CD14-positive monocyte (primary cell): Measurements from ENCODE around the gene IMMP2L. TPM values are rescaled to one million over a fixed set of nuclear protein-coding genes. Genes with fewer than 3 reads are reported as not detected.

Experiments used
- DNase-seq, 3 donors: peaks; one replicate each; pipeline ENCODE4 v3.0.0-alpha.2; 2011 to 2022
- H2AFZ ChIP-seq: 2 replicates; pipeline ENCODE4 v1.6.0; 2012; ENCODE audit warnings: mild to moderate bottlenecking, low read depth, low read length, inconsistent platforms; ENCODE audit not compliant: insufficient read depth, poor library complexity, severe bottlenecking
- H3K27ac ChIP-seq, 2 donors: 1 replicate in 1 of 2; 2 replicates in 1 of 2; pipeline ENCODE4 v1.5.1; 2012 to 2013; ENCODE audit warnings: low read length in 2 of 2, control low read depth in 1 of 2, inconsistent platforms in 1 of 2, low read depth in 1 of 2, mild to moderate bottlenecking in 1 of 2
- H3K27me3 ChIP-seq, 2 donors: one replicate each; pipeline versions ENCODE4 v1.6.0 to v1.6.1; 2011 to 2013; ENCODE audit warnings: low read length in 2 of 2; ENCODE audit not compliant: control insufficient read depth in 2 of 2, insufficient read depth in 2 of 2
- H3K36me3 ChIP-seq, 2 donors: replicated peaks in 1 of 2; 1 replicate in 1 of 2; 2 replicates in 1 of 2; pipeline versions ENCODE4 v1.5.1 to v1.6.1; 2012 to 2013; ENCODE audit warnings: low read length in 2 of 2, control low read depth in 1 of 2, inconsistent platforms in 1 of 2, mild to moderate bottlenecking in 1 of 2; ENCODE audit not compliant: insufficient read depth in 2 of 2, control insufficient read depth in 1 of 2
- H3K4me1 ChIP-seq, 2 donors: 1 replicate in 1 of 2; 2 replicates in 1 of 2; pipeline versions ENCODE4 v1.5.1 to v1.6.1; 2012 to 2013; ENCODE audit warnings: low read length in 2 of 2, control low read depth in 1 of 2, inconsistent platforms in 1 of 2, mild to moderate bottlenecking in 1 of 2, moderate library complexity in 1 of 2; ENCODE audit not compliant: insufficient read depth in 2 of 2, control insufficient read depth in 1 of 2
- H3K4me2 ChIP-seq: replicated peaks from 2 replicates; pipeline ENCODE3; 2012; ENCODE audit warnings: low read length, moderate library complexity, mild to moderate bottlenecking; ENCODE audit not compliant: poor library complexity, severe bottlenecking; ENCODE audit errors: extremely low read depth
- H3K4me3 ChIP-seq, 3 experiments: fragments of 200-600 bp in 1 of 3; sonication (generic) in 1 of 3; replicated peaks in 1 of 3; 1 replicate in 2 of 3; 2 replicates in 1 of 3; pipeline ENCODE4 v1.5.1; 2011 to 2013; ENCODE audit warnings: low read length in 3 of 3, mild to moderate bottlenecking in 3 of 3, control low read depth in 2 of 3, low read depth in 2 of 3, inconsistent platforms in 1 of 3, moderate library complexity in 1 of 3
- H3K79me2 ChIP-seq: 2 replicates; pipeline ENCODE4 v1.6.0; 2012; ENCODE audit warnings: mild to moderate bottlenecking, control low read depth, inconsistent platforms, low read length, moderate library complexity; ENCODE audit not compliant: insufficient read depth
- H3K9ac ChIP-seq: 2 replicates; pipeline ENCODE4 v1.6.0; 2017; ENCODE audit warnings: low read length, mild to moderate bottlenecking; ENCODE audit not compliant: insufficient read depth, poor library complexity, severe bottlenecking
- H3K9me3 ChIP-seq, 2 donors: replicated peaks in 1 of 2; 1 replicate in 1 of 2; 2 replicates in 1 of 2; pipeline versions ENCODE4 v1.5.1 to v1.6.1; 2012 to 2013; ENCODE audit warnings: low read length in 2 of 2, control low read depth in 1 of 2; ENCODE audit not compliant: control insufficient read depth in 1 of 2, insufficient read depth in 1 of 2
- H4K20me1 ChIP-seq: 2 replicates; pipeline ENCODE4 v1.6.0; 2012; ENCODE audit warnings: mild to moderate bottlenecking, low read length, control low read depth, moderate library complexity; ENCODE audit not compliant: insufficient read depth
- H3K27ac Mint-ChIP-seq, 7 donors: one replicate each; pipeline ENCODE4 v1.8.0; 2020; ENCODE audit warnings: mild to moderate bottlenecking in 7 of 7, mixed read lengths in 7 of 7, moderate library complexity in 6 of 7, inconsistent platforms in 2 of 7
- H3K27me3 Mint-ChIP-seq, 3 donors: one replicate each; pipeline ENCODE4 v1.8.0; 2021 to 2022; ENCODE audit warnings: low read depth in 3 of 3, mild to moderate bottlenecking in 3 of 3, mixed read lengths in 3 of 3, moderate library complexity in 3 of 3, inconsistent platforms in 1 of 3
- H3K36me3 Mint-ChIP-seq, 2 donors: one replicate each; pipeline ENCODE4 v1.8.0; 2020; ENCODE audit warnings: mixed read lengths in 2 of 2, inconsistent platforms in 1 of 2, mild to moderate bottlenecking in 1 of 2
- H3K4me1 Mint-ChIP-seq: one replicate; pipeline ENCODE4 v1.8.0; 2020; ENCODE audit warnings: mild to moderate bottlenecking, mixed read lengths
- H3K4me3 Mint-ChIP-seq, 2 donors: one replicate each; pipeline ENCODE4 v1.8.0; 2020; ENCODE audit warnings: mild to moderate bottlenecking in 2 of 2, mixed read lengths in 2 of 2, moderate library complexity in 1 of 2
- H3K9me3 Mint-ChIP-seq, 7 donors: one replicate each; pipeline ENCODE4 v1.8.0; 2020 to 2022; ENCODE audit warnings: mixed read lengths in 7 of 7, mild to moderate bottlenecking in 6 of 7, moderate library complexity in 6 of 7, inconsistent platforms in 2 of 7
- WGBS: methylation state at CpG from one replicate; pipeline ENCODE4 v1.1.5; 2013; ENCODE audit warnings: missing lambda C conversion rate; ENCODE audit not compliant: insufficient coverage; 5-methylcytosine and 5-hydroxymethylcytosine counted together
- intact Hi-C, 2 donors: fragments of 100-400 bp; cut with micrococcal nuclease; formaldehyde crosslinking; loops; one replicate each; pipeline versions ENCODE4 v1.15.0 to v1.15.1; 2023
- polyA plus RNA-seq, 3 donors: library from polyadenylated mRNA; depleted of rRNA in 1 of 3; unstranded in 2 of 3; stranded (reverse) in 1 of 3; fragments of 300-500 nt in 2 of 3; fragments of >200 nt in 1 of 3; fragmentation: Illumina TruSeq in 2 of 3; gene quantifications; 1 replicate in 2 of 3; 2 replicates in 1 of 3; pipeline ENCODE4 v1.2.3, GENCODE V29; 2012 to 2021
- TF ChIP-seq, protein P1 (sequence below): fragments of 200-600 bp; IDR thresholded peaks from one replicate; pipeline ENCODE4 v1.8.0; 2022; ENCODE audit warnings: antibody characterized with exemption, mild to moderate bottlenecking

Gene IMMP2L
- polyA plus RNA-seq, 3 donors, result 1.9 to 6.4 (median 6.2) TPM

DNA sequence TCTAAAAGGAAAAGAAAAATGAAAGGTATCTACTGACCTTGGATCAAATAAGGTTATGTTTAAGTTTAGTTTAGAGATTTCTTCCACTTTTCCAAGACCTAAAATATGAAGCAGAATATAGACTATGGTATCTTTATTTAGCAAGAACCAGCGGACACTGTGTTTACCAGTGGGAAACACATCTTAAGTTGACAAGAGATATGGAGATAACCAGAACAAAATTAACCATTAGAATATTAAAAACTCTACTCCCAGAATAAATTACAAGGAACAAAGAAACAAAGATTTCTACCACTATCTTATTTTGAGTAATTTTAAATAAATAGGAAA, 86.9 kb downstream of the IMMP2L start:
- H3K27ac ChIP-seq, result no peak overlapping the region
- no peaks in the 10 kb centered on the region for H3K4me1 Mint-ChIP-seq
- no peaks in the 10 kb centered on the region for H3K36me3 Mint-ChIP-seq
- H3K9me3 Mint-ChIP-seq, result peaks cover 0 to 5% (median 3%) of the 10 kb centered on the region in 7 donors
- no peaks in the 10 kb centered on the region for H3K9me3 ChIP-seq
- TF ChIP-seq, protein P1, sequence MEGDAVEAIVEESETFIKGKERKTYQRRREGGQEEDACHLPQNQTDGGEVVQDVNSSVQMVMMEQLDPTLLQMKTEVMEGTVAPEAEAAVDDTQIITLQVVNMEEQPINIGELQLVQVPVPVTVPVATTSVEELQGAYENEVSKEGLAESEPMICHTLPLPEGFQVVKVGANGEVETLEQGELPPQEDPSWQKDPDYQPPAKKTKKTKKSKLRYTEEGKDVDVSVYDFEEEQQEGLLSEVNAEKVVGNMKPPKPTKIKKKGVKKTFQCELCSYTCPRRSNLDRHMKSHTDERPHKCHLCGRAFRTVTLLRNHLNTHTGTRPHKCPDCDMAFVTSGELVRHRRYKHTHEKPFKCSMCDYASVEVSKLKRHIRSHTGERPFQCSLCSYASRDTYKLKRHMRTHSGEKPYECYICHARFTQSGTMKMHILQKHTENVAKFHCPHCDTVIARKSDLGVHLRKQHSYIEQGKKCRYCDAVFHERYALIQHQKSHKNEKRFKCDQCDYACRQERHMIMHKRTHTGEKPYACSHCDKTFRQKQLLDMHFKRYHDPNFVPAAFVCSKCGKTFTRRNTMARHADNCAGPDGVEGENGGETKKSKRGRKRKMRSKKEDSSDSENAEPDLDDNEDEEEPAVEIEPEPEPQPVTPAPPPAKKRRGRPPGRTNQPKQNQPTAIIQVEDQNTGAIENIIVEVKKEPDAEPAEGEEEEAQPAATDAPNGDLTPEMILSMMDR, result no peak
- no peaks in the 10 kb centered on the region for H3K4me1 ChIP-seq
- DNase-seq, result no peak
- no peaks in the 10 kb centered on the region for H3K27me3 Mint-ChIP-seq
- H3K79me2 ChIP-seq, result no peaks in the 10 kb centered on the region
- H3K4me2 ChIP-seq, result no peak overlapping the region
- H2AFZ ChIP-seq, result no peak overlapping the region
- no peak overlapping the region for H3K27ac Mint-ChIP-seq
- WGBS, result no CpG with 5 or more reads among the region's 1 CpG
- intact Hi-C loops, result no loop called here
- H3K4me3 ChIP-seq, result no peak overlapping the region
- H3K4me3 Mint-ChIP-seq, result no peak overlapping the region
- H3K9ac ChIP-seq, result no peak overlapping the region
- no peaks in the 10 kb centered on the region for H3K36me3 ChIP-seq
- H3K27me3 ChIP-seq, result no peaks in the 10 kb centered on the region
- H4K20me1 ChIP-seq, result no peaks in the 10 kb centered on the region

DNA sequence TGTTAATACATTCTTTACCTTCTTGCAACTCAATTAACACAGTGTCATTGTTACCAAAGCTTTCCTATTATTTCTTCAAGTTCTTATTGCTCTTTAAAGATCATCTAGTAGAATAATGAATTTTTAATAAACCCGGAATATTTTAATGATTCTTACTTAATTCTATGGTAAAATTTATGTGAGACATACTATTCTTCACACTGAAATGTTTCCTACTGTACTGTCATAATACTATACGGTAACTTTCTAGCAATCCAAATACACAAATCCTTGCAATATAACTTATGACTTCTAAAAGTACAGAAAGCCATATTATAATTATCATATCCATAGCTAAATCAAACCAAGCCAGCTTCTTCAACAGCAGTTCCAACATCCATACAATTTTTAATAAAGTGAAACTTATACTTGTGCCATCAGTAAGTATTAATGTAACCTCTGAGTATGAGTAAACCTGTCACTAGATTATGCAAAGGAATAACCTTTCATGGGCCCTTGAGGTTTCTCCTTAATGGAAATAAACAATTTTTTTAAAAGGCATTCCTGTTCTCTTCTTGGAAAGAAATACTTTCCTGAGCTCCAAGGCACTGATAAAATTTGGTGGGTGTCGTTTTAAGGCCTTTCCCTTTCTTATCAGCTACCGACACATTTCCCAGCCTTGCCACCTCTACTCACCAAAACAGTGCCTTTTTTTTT, 87.4 kb downstream of the IMMP2L start:
- no peak overlapping the region for H3K27ac Mint-ChIP-seq
- H3K9me3 ChIP-seq, result no peaks in the 10 kb centered on the region
- no peak overlapping the region for H3K27ac ChIP-seq
- intact Hi-C loops, result no loop called here
- H3K27me3 ChIP-seq, result no peaks in the 10 kb centered on the region
- H3K9me3 Mint-ChIP-seq, result peaks cover 0 to 5% (median 3%) of the 10 kb centered on the region in 7 donors
- H3K4me3 Mint-ChIP-seq, result no peak overlapping the region
- no peak overlapping the region for H3K9ac ChIP-seq
- no peak overlapping the region for H3K4me2 ChIP-seq
- no peaks in the 10 kb centered on the region for H3K27me3 Mint-ChIP-seq
- H3K4me3 ChIP-seq, result no peak overlapping the region
- TF ChIP-seq, protein P1, result no peak
- H3K4me1 ChIP-seq, result no peaks in the 10 kb centered on the region
- no CpG with 5 or more reads among the region's 4 CpGs for WGBS
- H4K20me1 ChIP-seq, result no peaks in the 10 kb centered on the region
- H2AFZ ChIP-seq, result no peak overlapping the region
- no peaks in the 10 kb centered on the region for H3K4me1 Mint-ChIP-seq
- H3K79me2 ChIP-seq, result no peaks in the 10 kb centered on the region
- H3K36me3 ChIP-seq, result no peaks in the 10 kb centered on the region
- H3K36me3 Mint-ChIP-seq, result no peaks in the 10 kb centered on the region
- DNase-seq, result no peak
